HEK293 (cell line): ENCODE measurements around the gene ECI1.

Experiments
- CTCF ChIA-PET: fragments of 350-600 bp; formaldehyde crosslinking; extraction: SDS; loops from one replicate; lab custom pipeline; 2021; ENCODE audit warnings: antibody characterized with exemption; lab: Yijun Ruan, JAX
- POLR2A ChIA-PET: fragments of 300-600 bp; formaldehyde crosslinking; extraction: SDS; loops from one replicate; lab custom pipeline; 2020; ENCODE audit warnings: antibody characterized with exemption, inconsistent platforms; lab: Yijun Ruan, JAX
- H3K27ac ChIP-seq: fragments of 200-500 bp; sonication (Bioruptor generic); 2 replicates; pipeline ENCODE4 v1.5.1; 2014; ENCODE audit warnings: low read depth, low read length, control low read depth, inconsistent platforms; ENCODE audit errors: extremely low read depth
- H3K36me3 ChIP-seq, 2 experiments: fragments of 200-500 bp in 1 of 2; sonication (Bioruptor generic) in 1 of 2; 1 replicate in 1 of 2; 2 replicates in 1 of 2; pipeline ENCODE4 v1.5.1; 2014 to 2017; ENCODE audit warnings: inconsistent platforms in 2 of 2, low read length in 2 of 2; ENCODE audit not compliant: control insufficient read depth in 2 of 2, insufficient read depth in 1 of 2
- H3K4me1 ChIP-seq: fragments of 200-500 bp; sonication (Bioruptor generic); 2 replicates; pipeline ENCODE4 v1.5.1; 2014; ENCODE audit warnings: mild to moderate bottlenecking, low read length, inconsistent platforms; ENCODE audit not compliant: control insufficient read depth, insufficient read depth
- H3K4me3 ChIP-seq: 2 replicates; pipeline ENCODE4 v1.5.1; 2011; ENCODE audit warnings: low read depth, mild to moderate bottlenecking, control low read depth, low read length, moderate library complexity
- H3K9me3 ChIP-seq: fragments of 200-500 bp; sonication (Bioruptor generic); 2 replicates; pipeline ENCODE4 v1.5.1; 2014; ENCODE audit warnings: low read depth, low read length, inconsistent platforms; ENCODE audit not compliant: control insufficient read depth, insufficient read depth
- HIC1 ChIP-seq: fragments of 450-650 bp; formaldehyde crosslinking; IDR thresholded peaks from 2 replicates; pipeline ENCODE4 v1.5.1; 2016; ENCODE audit warnings: missing biosample characterization, missing genetic modification characterization
- KLF1 ChIP-seq: fragments of 450-650 bp; formaldehyde crosslinking; IDR thresholded peaks from 2 replicates; pipeline ENCODE4 v1.5.1; 2016; ENCODE audit warnings: missing biosample characterization, missing genetic modification characterization
- KLF10 ChIP-seq: fragments of 450-650 bp; IDR thresholded peaks from 2 replicates; pipeline ENCODE4 v1.5.1; 2018; ENCODE audit warnings: missing biosample characterization, mild to moderate bottlenecking, missing genetic modification characterization
- KLF7 ChIP-seq: fragments of 450-650 bp; formaldehyde crosslinking; IDR thresholded peaks from 2 replicates; pipeline ENCODE4 v1.5.1; 2016; ENCODE audit warnings: missing biosample characterization, missing genetic modification characterization, borderline replicate concordance
- PATZ1 ChIP-seq: fragments of 450-650 bp; formaldehyde crosslinking; IDR thresholded peaks from 2 replicates; pipeline ENCODE4 v1.5.1; 2016; ENCODE audit warnings: missing biosample characterization, missing genetic modification characterization
- PRDM10 ChIP-seq: fragments of 450-650 bp; formaldehyde crosslinking; IDR thresholded peaks from 2 replicates; pipeline ENCODE4 v1.5.1; 2016; ENCODE audit warnings: missing biosample characterization, missing genetic modification characterization
- REST ChIP-seq: fragments of 450-650 bp; formaldehyde crosslinking; IDR thresholded peaks from 2 replicates; pipeline ENCODE4 v1.5.1; 2016; ENCODE audit warnings: missing biosample characterization, missing genetic modification characterization
- SETDB1 ChIP-seq: IDR thresholded peaks from one replicate; pipeline ENCODE4 v1.6.1; 2017; ENCODE audit warnings: mild to moderate bottlenecking, low read length, moderate library complexity, mixed read lengths; ENCODE audit not compliant: insufficient read length
- SP7 ChIP-seq: fragments of 450-650 bp; formaldehyde crosslinking; IDR thresholded peaks from 2 replicates; pipeline ENCODE4 v1.5.1; 2016; ENCODE audit warnings: missing biosample characterization, missing genetic modification characterization
- ZBTB17 ChIP-seq: fragments of 450-650 bp; formaldehyde crosslinking; IDR thresholded peaks from 2 replicates; pipeline ENCODE4 v1.5.1; 2016; ENCODE audit warnings: missing biosample characterization, missing genetic modification characterization
- ZNF16 ChIP-seq: fragments of 450-650 bp; formaldehyde crosslinking; IDR thresholded peaks from 2 replicates; pipeline ENCODE4 v1.5.1; 2016; ENCODE audit warnings: low read depth, missing biosample characterization, missing genetic modification characterization
- ZNF2 ChIP-seq: fragments of 450-650 bp; formaldehyde crosslinking; IDR thresholded peaks from 2 replicates; pipeline ENCODE4 v1.5.1; 2016; ENCODE audit warnings: missing biosample characterization, missing genetic modification characterization
- ZNF266 ChIP-seq: fragments of 450-650 bp; formaldehyde crosslinking; IDR thresholded peaks from 2 replicates; pipeline ENCODE4 v1.5.1; 2016; ENCODE audit warnings: missing biosample characterization, missing genetic modification characterization, low read depth
- ZNF423 ChIP-seq: fragments of 450-650 bp; formaldehyde crosslinking; IDR thresholded peaks from 2 replicates; pipeline ENCODE4 v1.5.1; 2016; ENCODE audit warnings: missing biosample characterization, missing genetic modification characterization
- ZNF48 ChIP-seq: fragments of 450-650 bp; formaldehyde crosslinking; IDR thresholded peaks from 2 replicates; pipeline ENCODE4 v1.5.1; 2016; ENCODE audit warnings: missing biosample characterization, missing genetic modification characterization
- ZNF658 ChIP-seq: fragments of 450-650 bp; formaldehyde crosslinking; IDR thresholded peaks from 2 replicates; pipeline ENCODE4; 2016; ENCODE audit warnings: missing biosample characterization, missing genetic modification characterization
- ZNF776 ChIP-seq: fragments of 450-650 bp; formaldehyde crosslinking; IDR thresholded peaks from 2 replicates; pipeline ENCODE4 v1.5.0; 2017; ENCODE audit warnings: missing biosample characterization, missing genetic modification characterization, borderline replicate concordance

Gene ECI1

GRCh38 chr16:2226245-2226793, 25.1 kb downstream of the ECI1 start:
- no peaks in the 10 kb centered on the region for H3K9me3 ChIP-seq
- ChIA-PET CTCF (interaction anchor here (0.6 to 0.7 kb wide), 3 partner anchors 29 to 128 kb away, joined by 3 to 5 read pairs (median 4); no protein-coding TSS in a partner anchor), POLR2A (interaction anchor here (0.9 to 3.9 kb wide), 7 partner anchors 10 to 71 kb away, joined by 3 to 17 read pairs (median 5); partner anchors contain the start of genes DNASE1L2, ECI1, MLST8 and PGP)
- TF ChIP-seq PATZ1 (tag by site-specific recombination) (0 out of 2 replicates have a peak, but pooled peaks have one; percentile 24), PRDM10 (tag by site-specific recombination) (peak; percentile 63), ZNF776 (tag by site-specific recombination) (no peak), KLF1 (peak; percentile 50; the same call in 1 of the 2 replicates), HIC1 (tag by site-specific recombination) (peak; percentile 53; the same call in 1 of the 2 replicates), ZNF16 (no peak)
- no peak overlapping the region for H3K4me3 ChIP-seq
- H3K36me3 ChIP-seq = peaks cover 0 to 48% of the 10 kb centered on the region in 2 experiments; a peak in 2 of 3 replicates
- peak overlapping the region; percentile 22; the same call in 1 of the 2 replicates for H3K27ac ChIP-seq
- 0 out of 2 replicates have a peak, but pooled peaks cover 2% of the 10 kb centered on the region for H3K4me1 ChIP-seq

- Histone ChIP-seq H3K4me3 (peak overlapping the region; percentile 96), H3K36me3 (peaks cover 0 to 25% of the 10 kb centered on the region in 2 experiments; a peak in 2 of 3 replicates), H3K4me1 (0 out of 2 replicates have a peak, but pooled peaks cover 2% of the 10 kb centered on the region), H3K9me3 (no peaks in the 10 kb centered on the region), H3K27ac (peak overlapping the region; percentile 94)
- ChIA-PET POLR2A (interaction anchor here (1.2 to 2.6 kb wide), 5 partner anchors 8 to 259 kb away, joined by 3 to 19 read pairs (median 6); partner anchors contain the start of genes ECI1 and RPS2), CTCF (interaction anchor here (0.6 to 1.0 kb wide), 2 partner anchors 29 to 220 kb away, joined by 3 read pairs; no protein-coding TSS in a partner anchor)
- TF ChIP-seq ZNF423 (tag by site-specific recombination) (no peak), SP7 (no peak), ZNF48 (tag by site-specific recombination) (no peak), KLF10 (tag by site-specific recombination) (no peak), SETDB1 (no peak), KLF7 (tag by site-specific recombination) (peak; percentile 31; the same call in 1 of the 2 replicates), HIC1 (tag by site-specific recombination) (no peak), REST (tag by site-specific recombination) (no peak), ZNF776 (tag by site-specific recombination) (no peak), ZBTB17 (peak; percentile 4; the same call in 1 of the 2 replicates), ZNF658 (tag by site-specific recombination) (no peak), ZNF266 (0 out of 2 replicates have a peak, but pooled peaks have one; percentile 1), ZNF2 (tag by site-specific recombination) (0 out of 2 replicates have a peak, but pooled peaks have one; percentile 5)
Measured at GRCh38 chr16:2223942-2224486, 27.4 kb downstream of the ECI1 start.
